Astrocyte (in vitro differentiated cells and primary cell): Measurements from ENCODE around the gene ARHGAP6. TPM values are rescaled to one million over a fixed set of nuclear protein-coding genes. Genes with fewer than 3 reads are reported as not detected.

ENCODE experiments used
- DNase-seq: peaks from one replicate; pipeline ENCODE4 v3.0.0-alpha.2; 2010; ENCODE audit warnings: low read depth
- FAIRE-seq: peaks from 2 replicates; lab custom pipeline; 2011; peaks lifted over from hg19 to GRCh38; lab: Jason Lieb, UNC
- H2AFZ ChIP-seq: 2 replicates; pipeline ENCODE4 v1.6.0; 2012; ENCODE audit warnings: low read depth, low read length, inconsistent platforms
- H3K27ac ChIP-seq: 2 replicates; pipeline ENCODE4 v1.5.1; 2011; ENCODE audit warnings: low read depth, low read length, inconsistent platforms
- H3K27me3 ChIP-seq: 2 replicates; pipeline ENCODE4 v1.6.0; 2011; ENCODE audit warnings: low read length, inconsistent platforms; ENCODE audit not compliant: insufficient read depth
- H3K36me3 ChIP-seq: 2 replicates; pipeline ENCODE4 v1.5.1; 2011; ENCODE audit warnings: low read length, inconsistent platforms; ENCODE audit not compliant: insufficient read depth
- H3K4me1 ChIP-seq: 2 replicates; pipeline ENCODE4 v1.5.1; 2011; ENCODE audit warnings: low read length, inconsistent platforms; ENCODE audit not compliant: insufficient read depth
- H3K4me2 ChIP-seq: 2 replicates; pipeline ENCODE4 v1.6.0; 2012; ENCODE audit warnings: low read length, inconsistent platforms
- H3K4me3 ChIP-seq: 2 replicates; pipeline ENCODE4 v1.5.1; 2011; ENCODE audit warnings: low read depth, mild to moderate bottlenecking, low read length, inconsistent platforms; ENCODE audit not compliant: insufficient read depth
- H3K79me2 ChIP-seq: 2 replicates; pipeline ENCODE4 v1.6.0; 2012; ENCODE audit warnings: mild to moderate bottlenecking, low read length, inconsistent platforms; ENCODE audit not compliant: insufficient read depth
- H3K9ac ChIP-seq: 2 replicates; pipeline ENCODE4 v1.6.0; 2012; ENCODE audit warnings: mild to moderate bottlenecking, low read length, inconsistent platforms
- H3K9me3 ChIP-seq: 2 replicates; pipeline ENCODE4 v1.5.1; 2012; ENCODE audit warnings: low read depth, mild to moderate bottlenecking, low read length, inconsistent platforms; ENCODE audit not compliant: insufficient read depth
- H4K20me1 ChIP-seq: 2 replicates; pipeline ENCODE4 v1.6.0; 2012; ENCODE audit warnings: low read length, inconsistent platforms; ENCODE audit not compliant: insufficient read depth
- H3K27ac Mint-ChIP-seq: one replicate; pipeline ENCODE4 v1.8.0; 2021; ENCODE audit warnings: mild to moderate bottlenecking, mixed read lengths; ENCODE audit not compliant: unreplicated experiment
- H3K27me3 Mint-ChIP-seq: one replicate; pipeline ENCODE4 v1.8.0; 2021; ENCODE audit warnings: low read depth, mixed read lengths; ENCODE audit not compliant: unreplicated experiment
- H3K36me3 Mint-ChIP-seq: one replicate; pipeline ENCODE4 v1.8.0; 2021; ENCODE audit warnings: low read depth, mixed read lengths; ENCODE audit not compliant: unreplicated experiment
- H3K4me1 Mint-ChIP-seq: one replicate; pipeline ENCODE4 v1.8.0; 2021; ENCODE audit warnings: low read depth, mixed read lengths; ENCODE audit not compliant: unreplicated experiment
- H3K4me3 Mint-ChIP-seq: one replicate; pipeline ENCODE4 v1.8.0; 2021; ENCODE audit warnings: mild to moderate bottlenecking, moderate library complexity, mixed read lengths; ENCODE audit not compliant: unreplicated experiment
- H3K9me3 Mint-ChIP-seq: one replicate; pipeline ENCODE4 v1.8.0; 2021; ENCODE audit warnings: mild to moderate bottlenecking, mixed read lengths; ENCODE audit not compliant: unreplicated experiment
- EZH2 ChIP-seq: IDR thresholded peaks from 2 replicates; pipeline ENCODE4 v1.6.1; 2012; ENCODE audit warnings: mild to moderate bottlenecking, low read length, inconsistent platforms; ENCODE audit not compliant: insufficient read depth
- total RNA-seq: library from RNA; stranded (reverse); gene quantifications from 2 replicates; pipeline ENCODE4 v1.2.1, GENCODE V29; 2021
- TF ChIP-seq, protein P1 (sequence below): IDR thresholded peaks from 2 replicates; pipeline ENCODE4 v1.5.1; 2011; ENCODE audit warnings: low read depth, mild to moderate bottlenecking, inconsistent platforms, low read length, moderate library complexity; ENCODE audit not compliant: insufficient read depth

The ARHGAP6 gene
- total RNA-seq, 1 donor from 2014 or later = 0.30 TPM

DNA sequence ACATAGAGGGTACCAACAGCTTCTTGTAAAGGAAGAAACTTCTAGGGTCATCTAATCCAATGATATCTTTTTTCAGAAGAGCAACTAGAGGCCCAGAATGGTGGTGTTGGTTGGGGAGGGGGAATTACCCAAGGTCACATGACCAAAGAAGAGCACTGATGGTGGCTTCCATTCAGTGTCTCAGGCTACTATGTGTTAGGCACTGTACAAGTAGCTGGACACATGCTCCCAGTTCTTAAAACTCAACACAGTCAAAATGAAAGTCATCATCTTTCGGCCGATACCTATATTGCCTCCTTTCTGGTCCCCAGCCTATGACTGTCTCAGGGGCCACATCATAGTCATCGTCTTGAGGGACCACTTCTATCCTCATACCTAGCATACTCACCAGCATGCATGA, 88.1 kb downstream of the ARHGAP6 start:
- Histone ChIP-seq H3K27me3 (no peaks in the 10 kb centered on the region), H3K4me2 (no peak overlapping the region), H3K9me3 (no peaks in the 10 kb centered on the region), H3K79me2 (no peaks in the 10 kb centered on the region), H3K36me3 (no peaks in the 10 kb centered on the region), H3K27ac (no peak overlapping the region), H2AFZ (no peak overlapping the region), H4K20me1 (no peaks in the 10 kb centered on the region), H3K4me1 (no peaks in the 10 kb centered on the region), H3K9ac (no peak overlapping the region), H3K4me3 (no peak overlapping the region)
- H3K27ac Mint-ChIP-seq = no peak overlapping the region
- H3K4me1 Mint-ChIP-seq = no peaks in the 10 kb centered on the region
- peak; percentile 23 for FAIRE-seq
- no peak overlapping the region for H3K4me3 Mint-ChIP-seq
- H3K27me3 Mint-ChIP-seq = no peaks in the 10 kb centered on the region
- no peaks in the 10 kb centered on the region for H3K9me3 Mint-ChIP-seq
- TF ChIP-seq EZH2 = no peak
- TF ChIP-seq, protein P1, sequence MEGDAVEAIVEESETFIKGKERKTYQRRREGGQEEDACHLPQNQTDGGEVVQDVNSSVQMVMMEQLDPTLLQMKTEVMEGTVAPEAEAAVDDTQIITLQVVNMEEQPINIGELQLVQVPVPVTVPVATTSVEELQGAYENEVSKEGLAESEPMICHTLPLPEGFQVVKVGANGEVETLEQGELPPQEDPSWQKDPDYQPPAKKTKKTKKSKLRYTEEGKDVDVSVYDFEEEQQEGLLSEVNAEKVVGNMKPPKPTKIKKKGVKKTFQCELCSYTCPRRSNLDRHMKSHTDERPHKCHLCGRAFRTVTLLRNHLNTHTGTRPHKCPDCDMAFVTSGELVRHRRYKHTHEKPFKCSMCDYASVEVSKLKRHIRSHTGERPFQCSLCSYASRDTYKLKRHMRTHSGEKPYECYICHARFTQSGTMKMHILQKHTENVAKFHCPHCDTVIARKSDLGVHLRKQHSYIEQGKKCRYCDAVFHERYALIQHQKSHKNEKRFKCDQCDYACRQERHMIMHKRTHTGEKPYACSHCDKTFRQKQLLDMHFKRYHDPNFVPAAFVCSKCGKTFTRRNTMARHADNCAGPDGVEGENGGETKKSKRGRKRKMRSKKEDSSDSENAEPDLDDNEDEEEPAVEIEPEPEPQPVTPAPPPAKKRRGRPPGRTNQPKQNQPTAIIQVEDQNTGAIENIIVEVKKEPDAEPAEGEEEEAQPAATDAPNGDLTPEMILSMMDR = no peak
- no peak for DNase-seq
- no peaks in the 10 kb centered on the region for H3K36me3 Mint-ChIP-seq

DNA sequence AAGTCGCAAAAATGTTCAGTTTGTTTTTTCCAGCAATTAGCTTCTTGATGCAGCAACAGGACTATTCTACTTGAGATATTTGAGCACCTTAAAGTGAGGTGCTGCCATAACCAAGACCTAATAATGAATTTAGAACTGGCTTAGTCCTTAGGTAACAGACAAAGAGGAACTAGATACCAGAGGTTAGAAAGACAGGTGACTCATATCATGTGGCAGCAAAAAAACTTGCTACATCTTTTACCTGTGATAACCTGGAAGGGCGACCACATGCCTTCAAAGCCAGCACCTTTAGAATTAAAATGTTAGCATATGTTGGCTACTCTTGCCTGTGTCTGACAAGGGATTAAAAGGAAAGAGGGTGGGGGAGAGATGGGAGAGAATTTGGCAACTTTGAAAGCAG, 90.4 kb downstream of the ARHGAP6 start:
- no peaks in the 10 kb centered on the region for H3K4me1 Mint-ChIP-seq
- DNase-seq (no peak), FAIRE-seq (no peak)
- no peak overlapping the region for H3K27ac Mint-ChIP-seq
- no peak overlapping the region for H3K27ac ChIP-seq
- H2AFZ ChIP-seq = no peak overlapping the region
- TF ChIP-seq EZH2 = no peak
- TF ChIP-seq, protein P1 = no peak
- no peaks in the 10 kb centered on the region for H3K36me3 ChIP-seq
- no peak overlapping the region for H3K4me2 ChIP-seq
- H3K9ac ChIP-seq = no peak overlapping the region
- H4K20me1 ChIP-seq = no peaks in the 10 kb centered on the region
- H3K4me3 ChIP-seq = no peak overlapping the region
- H3K27me3 Mint-ChIP-seq = no peaks in the 10 kb centered on the region
- H3K27me3 ChIP-seq = no peaks in the 10 kb centered on the region
- no peaks in the 10 kb centered on the region for H3K9me3 Mint-ChIP-seq
- H3K9me3 ChIP-seq = no peaks in the 10 kb centered on the region
- H3K79me2 ChIP-seq = no peaks in the 10 kb centered on the region
- H3K36me3 Mint-ChIP-seq = no peaks in the 10 kb centered on the region
- no peak overlapping the region for H3K4me3 Mint-ChIP-seq
- no peaks in the 10 kb centered on the region for H3K4me1 ChIP-seq

DNA sequence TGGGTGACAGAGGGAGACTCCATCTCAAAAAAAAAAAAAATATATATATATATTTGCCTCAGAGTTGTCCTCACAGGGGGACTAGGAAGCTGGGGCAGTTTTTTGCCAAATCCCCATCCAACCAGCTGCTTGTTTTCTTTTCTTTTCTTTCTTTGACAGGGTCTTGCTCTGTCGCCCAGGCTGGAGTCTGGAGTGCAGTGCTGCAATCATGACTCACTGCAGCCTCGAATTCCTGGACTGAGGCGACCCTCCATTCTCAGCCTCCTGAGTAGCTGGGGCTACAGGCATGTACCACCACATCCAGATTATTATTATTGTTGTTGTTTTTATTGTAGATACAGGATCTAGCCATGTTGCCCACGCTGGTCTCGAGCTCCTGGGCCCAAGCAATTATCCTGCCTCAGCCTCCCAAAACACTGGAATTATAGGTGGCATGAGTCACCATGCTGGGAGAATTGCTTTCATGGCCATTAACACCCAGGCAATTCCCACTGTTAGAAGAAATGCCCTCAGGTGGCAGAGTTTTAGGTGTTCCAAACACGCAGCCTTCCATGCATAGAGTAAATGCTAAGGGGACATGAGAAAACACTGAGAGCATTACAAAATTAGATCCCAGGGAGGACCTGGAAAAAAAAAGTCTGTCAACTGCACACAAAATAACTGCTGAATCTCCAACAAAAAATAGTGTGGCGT, 98.0 kb downstream of the ARHGAP6 start:
- Histone ChIP-seq H3K36me3 (no peaks in the 10 kb centered on the region), H3K4me1 (no peaks in the 10 kb centered on the region), H3K9ac (no peak overlapping the region), H3K27me3 (no peaks in the 10 kb centered on the region), H3K4me3 (no peak overlapping the region), H2AFZ (no peak overlapping the region), H3K79me2 (no peaks in the 10 kb centered on the region), H4K20me1 (no peaks in the 10 kb centered on the region), H3K4me2 (no peak overlapping the region), H3K27ac (no peak overlapping the region), H3K9me3 (no peaks in the 10 kb centered on the region)
- no peaks in the 10 kb centered on the region for H3K36me3 Mint-ChIP-seq
- DNase-seq (no peak), FAIRE-seq (no peak)
- no peak overlapping the region for H3K4me3 Mint-ChIP-seq
- no peaks in the 10 kb centered on the region for H3K9me3 Mint-ChIP-seq
- TF ChIP-seq, protein P1 = no peak
- no peak for TF ChIP-seq EZH2
- H3K27me3 Mint-ChIP-seq = peaks cover 13% of the 10 kb centered on the region
- H3K4me1 Mint-ChIP-seq = no peaks in the 10 kb centered on the region
- H3K27ac Mint-ChIP-seq = no peak overlapping the region
